ENCODE results near the gene DGKZ.

The DGKZ gene

GRCh38 chr11:46381048-46381818, 34.0 kb downstream of the DGKZ start, which contains the start of gene MDK:
TSS of gene MDK (plus strand) at chr11:46381669. CDS start at chr11:46382058, 389 bp downstream.
- no peak for DNase-seq (ENCODE audit: low read depth in 2 of 2)

- no peak for DNase-seq (ENCODE audit: low read depth in 2 of 2)
Measured at GRCh38 chr11:46381819-46382645, 34.8 kb downstream of the DGKZ start.

- DNase-seq (ENCODE audit: low read depth in 2 of 2) = no peak
Measured at GRCh38 chr11:46382646-46383403, 35.6 kb downstream of the DGKZ start.

- no peak for DNase-seq (ENCODE audit: low read depth in 2 of 2)
Measured at GRCh38 chr11:46383404-46383758, 36.1 kb downstream of the DGKZ start.

GRCh38 chr11:46383974-46384701, 36.9 kb downstream of the DGKZ start:
- no peak for DNase-seq (ENCODE audit: low read depth in 2 of 2)

- DNase-seq (ENCODE audit: low read depth in 2 of 2) = no peak
Measured at GRCh38 chr11:46385169-46386004, 38.1 kb downstream of the DGKZ start.

GRCh38 chr11:46386005-46386578, 38.8 kb downstream of the DGKZ start:
- no peak for DNase-seq (ENCODE audit: low read depth in 2 of 2)

GRCh38 chr11:46386674-46387073, 39.4 kb downstream of the DGKZ start:
- DNase-seq (ENCODE audit: low read depth in 2 of 2) = no peak

GRCh38 chr11:46387456-46387855, 40.2 kb downstream of the DGKZ start:
- no peak for DNase-seq (ENCODE audit: low read depth in 2 of 2)

- no peak for DNase-seq (ENCODE audit: low read depth in 2 of 2)
Measured at GRCh38 chr11:46387919-46388618, 40.8 kb downstream of the DGKZ start.

GRCh38 chr11:46388619-46389449, 41.6 kb downstream of the DGKZ start:
- DNase-seq (ENCODE audit: low read depth in 2 of 2) = no peak

- DNase-seq (ENCODE audit: low read depth in 2 of 2) = no peak
Measured at GRCh38 chr11:46389450-46390330, 42.4 kb downstream of the DGKZ start.

GRCh38 chr11:46390331-46391171, 43.3 kb downstream of the DGKZ start:
- no peak for DNase-seq (ENCODE audit: low read depth in 2 of 2)

- no peak for DNase-seq (ENCODE audit: low read depth in 2 of 2)
Measured at GRCh38 chr11:46391186-46391577, 43.9 kb downstream of the DGKZ start.

- no peak for DNase-seq (ENCODE audit: low read depth in 2 of 2)
Measured at GRCh38 chr11:46391578-46392420, 44.5 kb downstream of the DGKZ start, which contains the start of gene CHRM4. TSS of gene CHRM4 (minus strand) at chr11:46391776. CDS start at chr11:46386557, 5,219 bp downstream.
